ENCODE data around the gene IL17REL.

- no peak for TF ChIP-seq CTCF (IDR thresholded peaks at IDR 0.05; ENCODE audit: insufficient read depth, low read depth, low read length)
- TF ChIP-seq EZH2 (IDR thresholded peaks at IDR 0.05; ENCODE audit: insufficient read depth, low read length) = no peak
Measured at GRCh38 chr22:49967706-49968208, 44.8 kb downstream of the IL17REL start.
